Stimulated activated effector memory CD8-positive, alpha-beta T cell treated with anti-CD3 and anti-CD28 coated beads, Interleukin-12 subunit alpha, Interleukin-12 subunit beta, amount 100 ng/mL, for 72 hours (primary cell): ENCODE measurements around the gene FAM120B.

Experiments used
- ATAC-seq: fragments of 150-1000 bp; cut with Tn5 transposase; 2 replicates; pipeline ENCODE4 v1.10.0; 2021
- DNase-seq, 2 donors: peaks; one replicate each; pipeline ENCODE4 v3.0.0; 2021 to 2022; ENCODE audit warnings: low spot score in 2 of 2
- H3K27ac Mint-ChIP-seq: one replicate; pipeline ENCODE4 v1.8.0; 2022; ENCODE audit warnings: mild to moderate bottlenecking, mixed read lengths
- H3K36me3 Mint-ChIP-seq: one replicate; pipeline ENCODE4 v1.8.0; 2022; ENCODE audit warnings: mild to moderate bottlenecking, mixed read lengths
- H3K4me1 Mint-ChIP-seq: one replicate; pipeline ENCODE4 v1.8.0; 2022; ENCODE audit warnings: mixed read lengths
- H3K4me3 Mint-ChIP-seq: one replicate; pipeline ENCODE4 v1.8.0; 2022; ENCODE audit warnings: mild to moderate bottlenecking, mixed read lengths
- H3K9me3 Mint-ChIP-seq: one replicate; pipeline ENCODE4 v1.8.0; 2022; ENCODE audit warnings: mixed read lengths

The FAM120B gene

DNA sequence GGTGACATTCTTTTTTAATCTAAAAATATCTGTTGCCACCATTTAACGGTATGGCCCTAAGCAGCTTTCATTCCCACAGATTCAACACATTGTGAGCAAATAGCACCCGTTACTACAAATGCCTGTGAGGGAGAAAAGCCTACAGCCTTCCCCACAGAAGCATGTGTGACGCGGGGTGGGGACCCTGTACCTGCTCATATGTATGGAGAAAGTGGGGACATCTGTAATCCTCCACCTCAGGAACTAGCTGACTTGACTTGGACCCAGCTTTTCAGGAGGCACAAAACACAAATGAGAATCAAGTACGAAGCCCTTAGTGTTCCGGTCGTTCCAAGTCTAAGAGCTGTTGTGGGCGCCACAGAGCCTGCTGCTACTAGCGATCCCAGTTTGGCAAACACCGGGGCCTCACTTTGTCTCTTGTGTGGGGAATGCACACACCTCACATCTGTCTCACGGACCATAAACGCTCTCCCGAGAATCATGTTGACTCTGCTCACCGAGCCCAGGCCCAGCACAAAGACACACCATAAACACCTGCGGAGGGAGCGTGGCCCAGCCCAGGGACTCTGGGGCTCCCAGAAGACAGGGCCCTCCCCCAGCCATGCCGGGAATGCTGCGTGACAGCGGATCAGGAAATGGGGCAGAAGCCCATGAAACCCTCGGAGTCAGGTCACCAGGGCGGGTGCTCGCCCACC lies 37.3 kb upstream of the FAM120B start:
- Mint-ChIP-seq H3K36me3 (peaks cover 9% of the 10 kb centered on the region), H3K4me1 (peaks cover 26% of the 10 kb centered on the region), H3K4me3 (no peak overlapping the region), H3K27ac (no peak overlapping the region), H3K9me3 (no peaks in the 10 kb centered on the region)
- no peak for DNase-seq
- ATAC-seq: no peak

DNA sequence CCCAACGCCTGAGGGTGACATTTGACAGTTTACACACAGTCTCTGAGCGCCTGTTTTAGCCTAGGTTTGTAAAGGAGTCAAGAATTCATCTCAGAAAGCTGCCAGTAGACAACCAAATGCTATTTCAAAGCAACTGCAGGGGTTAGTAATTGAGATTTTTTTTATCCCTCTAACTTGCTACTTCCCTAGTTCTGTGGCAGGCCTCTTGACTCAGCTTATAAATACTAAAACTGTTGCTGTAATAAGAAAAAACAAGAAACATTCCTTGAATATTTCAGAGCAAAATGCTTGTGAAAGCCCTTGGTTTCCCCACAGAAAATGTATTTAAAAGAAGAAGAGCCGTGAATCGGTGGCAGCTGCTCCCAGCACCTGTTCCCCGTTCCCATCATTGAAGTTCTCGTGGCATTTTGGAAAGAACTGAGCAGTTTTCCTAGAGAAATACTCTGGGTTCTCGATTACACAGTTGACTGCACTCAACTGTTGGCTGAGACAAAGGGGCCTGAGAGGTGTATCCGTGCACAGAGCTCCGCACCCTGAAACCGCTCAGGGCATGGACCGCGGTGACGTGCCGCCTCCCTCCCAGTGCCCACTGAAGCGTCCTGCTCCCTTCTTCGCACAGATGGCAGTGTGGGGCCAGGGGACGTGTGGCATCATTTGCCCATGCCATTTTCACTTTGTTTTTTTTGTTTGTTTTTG lies 36.6 kb upstream of the FAM120B start:
- H3K4me1 Mint-ChIP-seq: peaks cover 26% of the 10 kb centered on the region
- ATAC-seq (no peak), DNase-seq (no peak)
- no peak overlapping the region for H3K4me3 Mint-ChIP-seq
- no peak overlapping the region for H3K27ac Mint-ChIP-seq
- H3K36me3 Mint-ChIP-seq: peaks cover 6% of the 10 kb centered on the region
- H3K9me3 Mint-ChIP-seq: no peaks in the 10 kb centered on the region

DNA sequence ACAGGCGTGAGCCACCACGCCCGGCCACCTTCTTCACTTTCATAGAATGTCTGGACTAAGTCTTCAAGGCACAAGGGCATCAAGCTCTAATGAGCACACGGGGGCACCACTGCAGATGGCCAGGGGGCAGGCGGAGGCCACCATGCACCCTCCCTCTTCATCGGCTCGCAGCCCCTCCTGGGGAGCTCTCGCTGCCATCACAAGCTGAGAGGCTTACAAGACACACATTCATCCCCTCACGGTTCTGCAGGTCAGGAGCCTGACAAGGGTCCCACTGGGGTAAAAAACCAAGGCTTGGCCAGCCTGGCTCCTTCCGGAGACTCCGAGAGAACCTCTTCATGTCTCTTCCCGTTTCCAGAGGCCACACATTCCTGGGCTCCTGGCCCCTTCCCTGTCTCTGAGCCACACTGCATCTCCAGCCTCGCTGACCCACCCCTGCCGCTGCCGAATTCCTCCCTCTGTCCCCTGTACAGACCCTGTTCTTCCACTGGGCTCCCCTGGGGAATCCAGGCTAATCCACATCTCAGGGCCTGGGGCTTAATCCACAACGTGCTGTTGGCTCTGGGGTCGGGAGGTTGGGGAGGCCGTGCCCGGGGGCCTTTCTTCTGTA lies 35.5 kb upstream of the FAM120B start:
- peaks cover 6% of the 10 kb centered on the region for H3K36me3 Mint-ChIP-seq
- no peaks in the 10 kb centered on the region for H3K9me3 Mint-ChIP-seq
- H3K4me3 Mint-ChIP-seq: peak overlapping the region; percentile 62
- DNase-seq (no peak), ATAC-seq (no peak)
- no peak overlapping the region for H3K27ac Mint-ChIP-seq
- H3K4me1 Mint-ChIP-seq: peaks cover 26% of the 10 kb centered on the region

DNA sequence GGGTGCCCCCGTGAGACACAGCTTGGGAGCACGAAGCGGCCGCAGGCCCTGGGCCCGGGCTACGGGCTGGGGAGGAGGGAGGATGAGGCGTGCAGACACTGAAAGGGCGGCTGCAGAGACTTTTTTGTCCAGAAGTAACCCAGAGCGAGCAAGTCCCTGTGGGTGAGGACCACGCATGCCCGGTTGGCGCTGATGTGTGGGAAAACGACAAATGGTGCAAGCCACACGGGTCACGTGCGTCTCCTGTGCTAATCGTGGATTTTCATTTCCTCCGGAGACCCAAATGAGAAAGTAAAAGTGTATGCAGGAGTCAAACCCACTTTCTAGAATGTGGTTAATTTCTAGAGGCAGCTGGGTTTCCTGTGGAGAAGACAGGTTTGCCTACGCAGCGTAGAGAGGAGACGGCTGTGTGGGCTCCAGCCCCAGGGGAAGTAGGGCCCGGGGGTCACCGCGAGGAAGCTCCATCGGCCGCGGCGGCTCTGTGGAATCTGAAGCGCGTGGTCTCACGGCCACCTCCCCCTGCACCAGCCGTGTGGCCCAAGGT lies 34.7 kb upstream of the FAM120B start:
- no peak overlapping the region for H3K27ac Mint-ChIP-seq
- H3K4me3 Mint-ChIP-seq: peak overlapping the region; percentile 62
- ATAC-seq (peak; percentile 88), DNase-seq (peak in 1 of 2 donors; percentile 75)
- H3K36me3 Mint-ChIP-seq: peaks cover 6% of the 10 kb centered on the region
- H3K9me3 Mint-ChIP-seq: no peaks in the 10 kb centered on the region
- peaks cover 26% of the 10 kb centered on the region for H3K4me1 Mint-ChIP-seq

DNA sequence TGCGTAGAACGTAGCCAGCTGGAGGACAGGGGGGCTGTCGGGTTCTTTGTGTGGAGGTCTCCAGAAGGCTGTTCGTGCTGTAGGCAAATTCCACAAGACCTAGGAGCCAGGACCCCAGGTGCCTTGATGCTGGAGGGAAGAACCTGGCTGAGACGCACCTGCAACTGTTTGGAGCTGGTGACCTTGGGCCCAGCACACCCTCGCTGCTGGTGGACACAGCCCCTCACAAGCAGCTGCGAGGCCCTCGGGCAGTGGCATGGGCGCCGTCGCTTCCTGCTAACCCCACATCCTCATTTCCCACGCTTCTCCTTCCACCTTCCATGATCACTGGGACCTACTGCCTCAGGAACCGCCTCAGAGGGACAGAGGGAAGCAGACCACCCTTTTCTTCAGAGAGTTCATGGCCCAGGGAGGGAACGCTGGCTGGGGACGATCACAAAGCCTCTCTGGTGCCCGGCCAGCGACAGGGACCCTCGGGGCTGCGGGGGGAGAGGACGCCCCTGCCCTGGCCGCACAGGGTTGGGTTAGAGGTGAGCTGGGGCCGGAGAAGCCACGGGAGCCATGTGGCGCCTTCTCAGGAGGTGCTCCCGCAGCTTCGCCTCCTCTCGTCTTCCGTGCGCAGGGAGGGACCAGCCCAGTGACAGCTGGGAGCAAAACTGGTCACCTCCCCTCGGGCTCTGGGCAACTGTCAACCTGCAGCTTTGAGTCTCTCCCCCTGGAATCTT lies 34.1 kb upstream of the FAM120B start:
- H3K36me3 Mint-ChIP-seq: peaks cover 6% of the 10 kb centered on the region
- no peak overlapping the region for H3K27ac Mint-ChIP-seq

DNA sequence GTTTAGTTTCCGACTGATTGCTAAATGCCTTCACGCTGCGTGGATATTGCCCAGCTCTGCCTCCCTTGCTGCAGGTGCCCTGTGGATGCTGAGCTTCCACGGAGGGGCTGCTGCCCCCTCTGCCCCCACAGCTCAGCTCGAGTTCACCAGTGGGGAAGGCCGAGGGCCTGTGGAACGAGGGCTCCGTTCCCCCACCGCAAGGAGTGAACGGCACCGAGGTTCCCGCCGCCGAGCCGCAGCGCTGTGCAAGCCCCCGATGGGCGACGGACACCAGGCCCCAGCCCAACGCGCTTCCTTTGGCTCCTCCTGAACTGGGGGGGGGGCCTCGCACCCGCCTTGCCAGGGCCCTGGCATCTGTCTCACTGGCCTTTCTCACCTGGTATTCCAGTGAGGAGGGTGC lies 33.4 kb upstream of the FAM120B start:
- no peak for DNase-seq
- no peak overlapping the region for H3K4me3 Mint-ChIP-seq
- no peak for ATAC-seq
- peaks cover 22% of the 10 kb centered on the region for H3K4me1 Mint-ChIP-seq
- H3K27ac Mint-ChIP-seq: no peak overlapping the region
- no peaks in the 10 kb centered on the region for H3K9me3 Mint-ChIP-seq
- H3K36me3 Mint-ChIP-seq: peaks cover 6% of the 10 kb centered on the region

More for the DNA sequence above, 34.1 kb upstream of the FAM120B start:
- ATAC-seq (no peak), DNase-seq (no peak)
- Mint-ChIP-seq H3K4me1 (peaks cover 26% of the 10 kb centered on the region), H3K4me3 (peak overlapping the region; percentile 62), H3K9me3 (no peaks in the 10 kb centered on the region)

DNA sequence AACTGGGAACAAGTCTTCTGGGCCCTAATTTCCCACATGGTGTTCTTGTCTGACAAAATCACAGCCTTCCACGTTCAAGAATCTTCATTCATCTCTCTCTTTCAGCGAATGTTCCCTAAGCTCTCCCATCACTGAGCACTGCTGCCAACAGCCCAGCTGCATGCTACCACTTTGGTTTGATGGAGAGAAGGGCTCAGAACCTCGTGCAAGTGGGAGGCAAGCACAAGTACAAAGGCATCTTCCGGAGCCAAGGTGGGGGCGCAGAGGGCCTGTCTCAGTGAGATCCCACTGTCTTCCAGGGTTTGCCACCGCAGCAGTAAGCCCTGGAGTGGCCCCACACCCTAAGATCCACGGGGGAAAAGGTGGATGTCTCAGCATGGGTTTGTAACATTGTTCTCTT lies 32.9 kb upstream of the FAM120B start:
- Mint-ChIP-seq H3K4me1 (peaks cover 22% of the 10 kb centered on the region), H3K36me3 (peaks cover 6% of the 10 kb centered on the region), H3K9me3 (no peaks in the 10 kb centered on the region), H3K27ac (no peak overlapping the region), H3K4me3 (no peak overlapping the region)
- ATAC-seq: no peak
- DNase-seq: no peak

DNA sequence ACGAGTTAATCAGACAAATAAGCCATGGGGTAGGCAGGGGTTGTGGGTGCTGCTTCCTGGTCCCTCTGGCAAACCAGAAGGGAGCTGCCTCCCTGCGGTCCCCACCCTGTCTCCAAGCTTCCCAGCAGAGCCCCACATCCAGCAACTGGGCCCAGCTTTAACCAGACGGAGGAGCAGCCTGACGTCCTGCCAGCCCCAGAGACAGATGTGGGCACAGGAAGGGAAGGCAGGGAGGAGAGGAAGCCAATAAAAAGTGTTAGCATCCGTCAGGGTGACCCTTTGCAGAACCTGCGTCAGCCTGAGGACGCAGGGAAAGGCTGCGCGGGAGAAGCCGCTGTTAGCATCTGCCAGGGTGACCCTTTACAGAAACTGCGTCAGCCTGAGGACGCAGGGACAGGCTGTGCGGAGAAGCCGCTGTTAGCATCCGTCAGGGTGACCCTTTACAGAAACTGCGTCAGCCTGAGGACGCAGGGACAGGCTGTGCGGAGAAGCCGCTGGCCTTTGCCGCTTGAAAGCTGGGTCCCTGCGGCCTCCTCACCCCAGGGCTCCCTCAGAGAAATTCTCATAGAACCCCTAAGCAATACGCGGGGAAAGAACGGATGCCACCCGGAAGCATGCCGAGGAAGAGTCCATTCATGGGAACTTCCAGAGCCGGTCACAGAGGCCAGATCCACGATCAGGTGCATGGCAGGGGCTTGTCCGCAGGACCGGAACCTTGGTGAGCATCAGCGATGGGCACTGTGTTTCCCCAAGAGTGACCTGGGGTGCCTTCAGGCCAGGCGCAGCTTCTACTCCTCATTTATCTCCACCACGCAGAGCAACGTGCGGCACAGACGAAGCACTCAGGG lies 31.6 kb upstream of the FAM120B start:
- H3K4me1 Mint-ChIP-seq: peaks cover 24% of the 10 kb centered on the region
- H3K9me3 Mint-ChIP-seq: no peaks in the 10 kb centered on the region
- DNase-seq: no peak
- no peak overlapping the region for H3K4me3 Mint-ChIP-seq
- no peak overlapping the region for H3K27ac Mint-ChIP-seq
- ATAC-seq: no peak
- H3K36me3 Mint-ChIP-seq: peaks cover 6% of the 10 kb centered on the region

DNA sequence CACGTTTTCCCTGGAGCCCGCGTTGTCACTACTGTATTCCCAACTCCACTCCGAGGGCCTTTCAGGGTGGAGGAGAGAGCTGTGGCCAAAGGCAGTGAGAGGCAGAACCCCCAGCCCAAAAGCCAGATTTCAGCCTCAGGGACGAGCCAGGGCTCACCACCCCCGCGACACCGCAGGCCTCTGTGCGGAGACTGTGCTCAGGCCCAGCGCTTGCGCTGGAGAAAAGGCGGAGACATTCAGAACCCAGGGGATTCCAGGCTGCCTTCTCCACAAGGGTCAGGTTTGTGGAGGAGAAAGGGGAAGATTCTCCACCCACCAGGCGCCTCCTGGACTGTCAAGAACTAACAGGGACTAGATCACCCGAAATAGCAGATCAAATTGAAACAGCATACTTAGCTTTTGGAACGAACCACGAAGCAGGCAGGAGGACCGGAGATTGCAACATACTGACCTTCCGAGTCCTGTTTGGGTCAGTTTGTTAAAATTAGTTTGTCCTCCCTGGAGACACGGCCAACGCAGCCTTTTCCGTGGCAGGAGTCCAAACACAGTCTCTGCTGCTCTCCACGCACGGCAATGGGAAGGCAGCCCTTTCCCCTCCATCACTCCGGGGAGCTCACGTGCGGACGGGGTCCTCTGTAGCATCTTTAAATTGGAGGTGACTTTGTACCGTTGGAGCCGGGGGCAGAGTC lies 30.0 kb upstream of the FAM120B start:
- Mint-ChIP-seq H3K27ac (no peak overlapping the region), H3K4me1 (peaks cover 22% of the 10 kb centered on the region), H3K4me3 (no peak overlapping the region), H3K36me3 (peaks cover under 1% of the 10 kb centered on the region), H3K9me3 (no peaks in the 10 kb centered on the region)
- ATAC-seq (no peak), DNase-seq (no peak)

DNA sequence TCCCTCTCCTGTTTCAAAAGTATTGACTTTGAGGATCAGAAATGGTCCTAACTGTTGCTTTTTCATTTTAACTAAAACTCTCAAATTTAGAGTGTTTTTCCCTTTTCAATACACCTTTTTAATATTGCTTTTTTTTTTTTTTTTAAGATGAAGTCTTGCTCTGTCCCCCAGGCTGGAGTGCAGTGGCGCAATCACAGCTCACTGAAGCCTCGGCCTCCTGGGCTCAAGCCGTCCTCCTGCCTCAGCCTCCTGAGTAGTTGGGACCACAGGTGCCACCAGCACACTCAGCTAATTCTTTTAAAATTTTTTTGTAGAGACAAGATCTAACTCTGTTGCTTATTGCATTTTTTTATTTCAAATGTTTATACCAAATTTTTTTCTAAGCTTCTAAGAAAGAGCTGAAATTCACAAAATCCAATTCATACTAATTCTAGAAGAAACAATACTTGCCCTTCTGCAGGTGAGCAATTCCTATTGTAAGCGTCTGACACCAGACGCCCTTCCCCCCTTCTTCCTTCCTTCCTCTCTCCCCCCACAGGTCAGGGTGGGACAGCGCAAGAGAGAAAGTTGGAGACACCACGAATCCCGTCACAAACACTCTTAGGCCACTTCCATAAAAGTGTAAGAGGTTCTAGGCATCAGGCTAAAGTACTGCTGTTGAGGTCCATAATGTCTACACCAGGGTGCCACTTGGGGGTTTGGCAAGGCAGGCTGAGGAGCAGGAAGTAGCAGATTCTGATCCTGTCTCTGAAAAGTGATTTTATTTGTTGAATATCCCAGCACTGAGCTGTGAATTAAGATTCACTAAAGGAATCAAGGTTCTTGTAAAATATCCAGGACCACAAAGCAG lies 28.4 kb upstream of the FAM120B start:
- Mint-ChIP-seq H3K4me1 (peaks cover 11% of the 10 kb centered on the region), H3K36me3 (no peaks in the 10 kb centered on the region), H3K4me3 (no peak overlapping the region), H3K27ac (no peak overlapping the region), H3K9me3 (no peaks in the 10 kb centered on the region)
- DNase-seq (no peak), ATAC-seq (no peak)

DNA sequence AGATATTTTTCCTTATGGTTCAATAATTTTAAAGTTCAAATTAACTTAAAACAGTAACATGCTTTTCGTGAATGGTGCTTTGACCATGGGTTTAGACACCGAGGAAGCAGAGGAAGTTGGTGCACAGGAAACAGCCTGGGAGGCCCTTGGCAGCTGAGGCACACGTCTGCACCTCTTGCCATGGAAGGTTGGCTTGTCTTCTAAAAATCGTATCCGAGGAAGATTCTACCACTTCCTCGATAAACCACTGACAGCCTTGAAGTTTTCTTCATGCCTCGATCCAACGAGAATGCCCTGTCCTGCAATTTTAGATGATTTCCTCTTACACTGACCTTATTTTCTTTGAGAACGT lies 27.8 kb upstream of the FAM120B start:
- H3K27ac Mint-ChIP-seq: no peak overlapping the region
- H3K4me1 Mint-ChIP-seq: peaks cover 8% of the 10 kb centered on the region
- no peak for ATAC-seq
- H3K36me3 Mint-ChIP-seq: no peaks in the 10 kb centered on the region
- no peak for DNase-seq
- H3K9me3 Mint-ChIP-seq: no peaks in the 10 kb centered on the region
- no peak overlapping the region for H3K4me3 Mint-ChIP-seq

DNA sequence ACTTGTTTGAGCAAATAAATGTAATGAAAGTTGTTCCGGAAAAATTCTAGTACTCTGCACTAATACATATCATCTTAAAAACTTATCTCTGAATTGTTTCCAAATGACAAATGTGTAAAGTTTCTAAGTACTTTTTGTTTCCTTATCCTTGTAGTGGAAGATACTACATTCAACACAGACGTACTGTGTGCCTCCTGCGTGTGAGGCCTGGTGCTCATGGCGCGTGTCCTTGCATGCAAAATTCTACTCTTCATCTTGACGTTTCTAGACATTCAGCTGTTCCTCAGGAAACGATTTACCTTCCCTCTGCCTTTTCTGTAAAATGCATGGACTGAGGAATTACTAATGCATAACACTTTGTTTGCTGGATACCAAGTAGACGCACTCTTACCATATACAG lies 27.1 kb upstream of the FAM120B start:
- Mint-ChIP-seq H3K4me1 (peaks cover 6% of the 10 kb centered on the region), H3K9me3 (no peaks in the 10 kb centered on the region), H3K27ac (no peak overlapping the region), H3K36me3 (no peaks in the 10 kb centered on the region), H3K4me3 (no peak overlapping the region)
- DNase-seq (no peak), ATAC-seq (no peak)

DNA sequence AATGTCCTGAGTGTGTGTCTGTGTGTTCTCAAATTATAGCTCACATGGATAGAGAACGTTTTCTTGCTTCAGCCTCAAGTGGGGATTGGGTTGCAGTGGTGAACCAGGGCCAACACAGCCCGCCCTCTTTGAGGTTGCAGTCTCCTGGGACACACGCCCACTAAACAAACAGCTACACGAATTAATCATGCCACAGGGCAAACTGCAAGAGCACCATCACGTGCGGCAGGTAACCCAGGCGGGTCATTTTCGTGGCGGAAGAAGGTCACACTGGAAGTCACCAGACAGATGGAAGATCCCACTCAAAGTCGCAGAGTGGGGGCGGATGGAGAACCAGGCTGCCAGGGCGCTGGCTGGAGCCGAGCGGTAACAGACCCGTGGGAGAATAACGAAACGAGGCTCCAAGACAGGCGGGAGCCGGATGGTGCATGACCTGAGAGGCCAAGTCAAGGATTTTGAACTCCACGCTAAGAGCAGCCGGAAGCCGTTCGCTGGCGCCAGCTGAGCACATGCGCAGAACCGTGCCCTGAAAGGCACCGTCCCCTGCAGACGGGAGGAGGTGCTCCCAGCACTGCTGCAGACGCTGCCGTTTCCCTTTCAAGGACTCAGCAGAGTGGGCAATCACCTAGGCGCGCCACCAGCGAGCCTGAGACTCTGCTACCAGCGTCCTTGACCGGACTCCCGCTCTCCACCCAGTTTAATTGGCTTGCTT lies 26.4 kb upstream of the FAM120B start:
- Mint-ChIP-seq H3K4me3 (peak overlapping the region; percentile 42), H3K27ac (no peak overlapping the region), H3K36me3 (no peaks in the 10 kb centered on the region), H3K9me3 (no peaks in the 10 kb centered on the region), H3K4me1 (peaks cover 6% of the 10 kb centered on the region)
- DNase-seq: peak in 1 of 2 donors; percentile 65
- peak; percentile 85 for ATAC-seq
